ENCODE measurements around the gene CDK5.
"Not testable (repeated sequence)": the region's sequence is repeated elsewhere in the genome, so short reads cannot be mapped to it uniquely, and the experiment has no call there.

Gene CDK5

DNA sequence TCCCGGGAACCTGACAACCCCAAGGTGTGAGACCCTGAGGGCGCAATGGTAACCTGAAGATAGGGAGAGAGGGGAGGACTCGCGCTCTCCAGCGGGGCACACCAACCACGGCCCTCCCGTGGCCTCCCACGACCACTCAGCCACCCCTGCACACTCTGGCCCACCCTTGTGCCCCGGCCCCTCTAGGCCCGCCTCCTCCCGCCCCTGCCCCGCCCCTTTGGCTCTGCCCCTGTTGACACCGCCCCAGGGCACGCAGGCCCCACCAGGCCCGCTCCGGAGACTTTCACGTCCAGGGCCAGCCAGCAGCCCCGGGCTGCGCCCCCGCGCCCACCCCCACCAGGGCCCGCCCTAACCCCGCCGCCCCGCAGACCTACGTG is 44.4 kb downstream of the CDK5 start:
- no peak for DNase-seq

DNA sequence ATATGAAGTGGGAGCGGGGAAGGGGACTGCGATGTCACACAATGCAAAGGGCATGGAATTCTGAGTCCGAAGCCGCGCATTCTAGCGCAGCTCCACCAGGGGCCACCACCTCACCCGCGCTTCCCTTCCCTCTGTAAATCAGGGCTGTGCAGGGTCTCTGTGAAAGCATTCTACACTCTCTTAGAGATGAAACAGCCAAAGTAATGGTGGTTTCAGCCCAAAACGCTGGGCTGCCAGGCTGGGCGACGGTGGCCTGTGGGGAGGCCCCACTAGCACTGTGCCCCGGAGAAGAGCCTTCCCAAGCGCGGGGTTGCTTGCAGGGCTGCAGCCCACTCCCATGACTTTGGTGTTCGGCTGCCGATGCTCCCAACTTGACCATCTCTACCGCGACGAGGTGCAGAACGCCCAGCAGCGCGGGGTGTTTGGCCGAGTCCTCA is 44.8 kb downstream of the CDK5 start:
- no peak for DNase-seq

DNA sequence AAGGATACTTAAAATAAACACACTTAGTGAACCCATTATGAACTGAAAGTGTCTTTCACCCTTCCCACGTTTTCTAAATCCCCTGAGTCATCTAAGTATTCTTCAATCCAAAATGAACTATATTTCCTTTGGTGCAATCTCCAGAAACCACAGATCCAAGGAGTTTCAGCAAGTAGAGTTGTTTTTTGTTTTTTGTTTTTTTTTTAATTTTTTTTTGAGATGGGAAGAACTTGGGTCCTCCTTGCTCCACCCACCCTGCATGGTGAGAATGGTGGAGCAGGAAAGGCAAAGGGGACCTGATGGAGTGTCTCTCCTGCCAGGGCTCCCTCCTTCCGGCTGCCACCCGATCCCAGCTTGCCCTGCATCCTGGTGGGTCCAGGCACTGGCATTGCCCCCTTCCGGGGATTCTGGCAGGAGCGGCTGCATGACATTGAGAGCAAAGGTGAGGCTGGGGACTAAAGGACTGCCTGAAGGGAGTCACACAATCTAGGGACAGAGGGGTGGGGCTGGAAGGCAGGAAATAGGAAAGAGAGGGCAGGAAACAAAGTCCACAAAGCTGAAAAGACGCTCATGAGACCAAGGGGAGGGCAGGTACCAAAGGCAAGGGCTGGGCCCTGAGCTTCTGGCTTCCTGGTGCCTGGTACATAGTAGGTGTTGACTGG is 45.5 kb downstream of the CDK5 start:
- no peak for DNase-seq

DNA sequence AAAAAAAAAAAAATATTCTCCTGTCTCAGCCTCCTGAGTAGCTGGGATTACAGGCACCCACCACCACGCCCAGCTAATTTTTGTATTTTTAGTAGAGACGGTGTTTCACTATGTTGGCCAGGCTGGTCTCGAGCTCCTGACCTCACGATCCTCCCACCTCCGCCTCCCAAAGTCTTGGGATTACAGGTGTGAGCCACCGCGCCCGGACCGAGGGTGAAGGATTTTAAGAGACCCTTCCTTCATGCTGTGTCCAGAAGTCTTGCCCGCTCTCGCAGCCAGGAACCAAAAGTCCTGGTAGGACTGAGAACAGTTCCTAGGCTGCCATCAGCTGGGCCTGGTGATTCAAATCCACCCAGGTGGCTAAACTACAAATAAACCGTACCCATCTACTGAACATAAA is 46.1 kb downstream of the CDK5 start:
- not testable (repeated sequence) for DNase-seq

DNA sequence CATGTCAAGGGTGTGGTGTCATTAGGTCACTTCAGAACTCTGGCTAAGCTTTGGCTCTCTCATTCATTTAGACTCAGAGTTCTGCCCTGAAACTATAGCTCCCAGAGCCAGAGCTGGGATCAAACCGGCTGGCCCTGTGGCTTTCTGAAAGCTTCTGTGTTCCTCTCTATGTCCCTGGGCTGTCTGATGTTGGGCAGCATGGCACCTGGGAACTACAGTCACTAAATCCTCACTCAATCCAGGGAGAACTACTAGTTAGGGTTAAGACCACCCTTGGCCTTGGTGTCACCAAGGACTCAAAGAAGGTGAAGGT is 46.6 kb downstream of the CDK5 start:
- DNase-seq = peak in 1 of 2 donors; percentile 52

DNA sequence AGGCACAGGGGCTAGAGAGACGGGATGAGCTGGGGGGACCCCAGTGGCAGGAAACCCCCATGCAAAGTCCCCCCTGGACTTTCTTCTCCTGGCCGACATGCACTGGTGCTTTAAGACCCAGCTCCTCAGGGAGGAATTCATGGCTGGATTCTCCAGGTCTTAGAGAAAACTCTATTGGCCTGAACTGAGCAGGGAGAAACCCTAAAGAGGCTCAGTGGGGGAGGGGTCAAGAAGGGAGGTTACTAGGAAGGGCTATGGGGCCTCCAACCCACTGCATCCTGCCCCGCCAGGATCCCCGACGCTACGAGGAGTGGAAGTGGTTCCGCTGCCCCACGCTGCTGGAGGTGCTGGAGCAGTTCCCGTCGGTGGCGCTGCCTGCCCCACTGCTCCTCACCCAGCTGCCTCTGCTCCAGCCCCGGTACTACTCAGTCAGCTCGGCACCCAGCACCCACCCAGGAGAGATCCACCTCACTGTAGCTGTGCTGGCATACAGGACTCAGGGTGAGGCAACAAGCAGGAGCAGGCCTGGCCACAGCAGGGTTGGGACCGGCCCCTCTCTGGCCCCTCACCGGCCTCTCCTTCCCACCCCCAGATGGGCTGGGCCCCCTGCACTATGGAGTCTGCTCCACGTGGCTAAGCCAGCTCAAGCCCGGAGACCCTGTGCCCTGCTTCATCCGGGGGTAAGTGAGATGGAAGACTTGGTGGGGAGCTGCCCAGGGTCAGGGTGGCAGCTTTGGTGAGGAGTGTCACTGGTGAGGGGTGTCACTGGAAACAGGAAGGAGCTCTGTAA is 47.2 kb downstream of the CDK5 start:
- peak in 1 of 2 donors; percentile 55 for DNase-seq

DNA sequence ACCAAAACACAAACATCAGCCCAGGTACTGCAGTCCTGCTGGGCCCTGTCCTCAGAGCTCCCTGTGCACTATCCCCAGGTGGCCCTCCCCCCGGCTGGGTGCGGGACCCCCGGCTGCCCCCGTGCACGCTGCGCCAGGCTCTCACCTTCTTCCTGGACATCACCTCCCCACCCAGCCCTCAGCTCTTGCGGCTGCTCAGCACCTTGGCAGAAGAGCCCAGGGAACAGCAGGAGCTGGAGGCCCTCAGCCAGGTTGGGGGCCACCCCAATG is 47.7 kb downstream of the CDK5 start:
- no peak for DNase-seq

DNA sequence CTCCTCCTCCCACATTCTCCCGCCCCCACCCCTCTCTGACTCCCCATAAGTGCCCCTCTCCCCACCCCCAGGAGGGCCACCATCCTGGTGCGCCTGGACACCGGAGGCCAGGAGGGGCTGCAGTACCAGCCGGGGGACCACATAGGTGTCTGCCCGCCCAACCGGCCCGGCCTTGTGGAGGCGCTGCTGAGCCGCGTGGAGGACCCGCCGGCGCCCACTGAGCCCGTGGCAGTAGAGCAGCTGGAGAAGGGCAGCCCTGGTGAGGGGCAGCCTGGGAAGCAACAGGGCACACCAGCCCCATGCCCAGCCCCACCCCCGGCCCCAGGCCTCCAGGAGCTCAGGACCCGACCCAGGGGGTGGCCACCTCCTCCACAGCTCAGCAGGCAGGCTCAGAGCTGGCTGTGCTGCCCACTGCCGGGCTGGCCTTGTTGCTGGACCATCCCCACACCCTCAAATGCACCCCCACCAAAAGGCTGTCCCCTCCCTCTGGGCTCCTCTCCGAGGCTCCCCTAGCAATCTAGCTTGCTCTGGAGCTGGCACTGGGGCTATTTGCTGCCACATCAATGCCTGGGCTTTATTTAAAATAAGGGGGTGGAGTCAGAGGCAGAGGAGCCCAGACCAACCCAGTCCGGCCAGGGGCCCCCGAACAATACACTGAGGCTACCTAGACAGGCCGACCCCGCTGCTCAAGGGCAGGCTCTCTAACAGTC is 48.2 kb downstream of the CDK5 start:
- no peak for DNase-seq

DNA sequence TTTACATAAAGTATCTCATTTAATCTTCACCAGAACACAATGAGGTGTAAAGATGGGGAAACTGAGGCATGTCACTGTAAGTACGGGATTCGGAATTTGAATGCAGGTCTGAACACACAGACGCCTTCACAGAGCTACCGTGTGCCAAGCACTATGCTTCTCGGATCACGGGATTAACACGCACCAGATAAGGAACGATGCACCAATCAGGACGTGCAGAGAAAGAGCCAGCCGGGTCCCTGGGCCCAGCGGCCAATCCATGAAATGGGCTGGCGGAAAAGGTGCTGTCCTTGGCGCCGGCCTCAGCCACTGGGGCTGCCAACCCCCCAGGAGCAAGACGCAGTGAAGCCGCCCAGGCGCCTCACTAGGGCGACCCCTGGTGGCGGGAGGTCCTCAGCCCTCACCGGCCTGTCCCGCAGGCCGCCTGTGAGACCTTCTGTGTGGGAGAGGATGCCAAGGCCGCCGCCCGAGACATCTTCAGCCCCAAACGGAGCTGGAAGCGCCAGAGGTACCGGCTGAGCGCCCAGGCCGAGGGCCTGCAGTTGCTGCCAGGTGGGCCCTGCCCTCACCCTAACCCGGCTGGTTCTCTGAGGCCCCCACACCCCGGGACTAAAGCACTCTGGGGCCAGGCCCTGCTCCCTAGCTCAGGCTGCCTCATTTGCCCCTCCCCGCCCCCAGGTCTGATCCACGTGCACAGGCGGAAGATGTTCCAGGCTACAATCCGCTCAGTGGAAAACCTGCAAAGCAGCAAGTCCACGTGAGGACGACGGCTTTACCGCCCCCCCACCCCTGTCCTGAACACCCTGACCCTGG is 49.0 kb downstream of the CDK5 start:
- DNase-seq = peak; percentile 73 to 89

DNA sequence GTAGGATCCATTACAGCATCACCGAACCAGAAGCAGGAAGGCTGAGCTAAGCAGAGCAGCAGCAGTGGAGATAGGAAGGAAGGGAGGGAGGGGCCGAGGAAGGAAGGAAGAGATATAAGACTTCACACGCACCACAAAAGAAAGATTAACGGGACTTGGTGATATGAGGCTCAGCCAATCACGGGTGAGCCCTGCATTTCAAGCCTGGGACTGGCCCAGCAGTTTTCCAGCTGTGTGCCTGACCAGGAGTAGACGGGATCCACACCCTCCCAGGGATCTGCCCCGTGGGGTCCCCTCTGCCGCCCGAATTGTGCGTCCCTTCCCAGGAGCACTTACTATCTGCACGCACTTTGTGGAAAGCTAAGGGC is 49.6 kb downstream of the CDK5 start:
- DNase-seq = peak in 1 of 2 donors; percentile 65

DNA sequence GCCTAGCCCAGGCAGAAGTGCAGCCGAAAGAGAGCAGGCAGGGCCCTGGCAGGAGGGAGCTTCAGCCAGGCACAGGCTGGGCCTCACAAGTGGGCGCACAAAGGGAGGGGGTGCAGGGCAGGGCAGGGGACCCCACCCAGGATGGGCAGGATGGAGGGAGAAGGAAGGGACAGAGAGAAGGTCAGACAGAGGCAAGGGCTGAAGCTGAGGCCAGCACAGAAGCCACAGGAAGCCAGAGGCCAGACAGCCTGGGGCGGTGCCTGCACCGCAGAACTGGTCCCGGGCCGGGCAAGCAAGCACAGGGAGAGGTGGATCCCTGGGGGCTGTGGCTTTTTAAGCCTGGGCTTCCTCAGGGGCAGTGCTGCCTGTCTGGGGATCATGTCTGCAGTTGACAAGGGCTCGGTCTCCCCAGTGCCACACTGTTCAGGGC is 50.2 kb downstream of the CDK5 start:
- no peak for DNase-seq

DNA sequence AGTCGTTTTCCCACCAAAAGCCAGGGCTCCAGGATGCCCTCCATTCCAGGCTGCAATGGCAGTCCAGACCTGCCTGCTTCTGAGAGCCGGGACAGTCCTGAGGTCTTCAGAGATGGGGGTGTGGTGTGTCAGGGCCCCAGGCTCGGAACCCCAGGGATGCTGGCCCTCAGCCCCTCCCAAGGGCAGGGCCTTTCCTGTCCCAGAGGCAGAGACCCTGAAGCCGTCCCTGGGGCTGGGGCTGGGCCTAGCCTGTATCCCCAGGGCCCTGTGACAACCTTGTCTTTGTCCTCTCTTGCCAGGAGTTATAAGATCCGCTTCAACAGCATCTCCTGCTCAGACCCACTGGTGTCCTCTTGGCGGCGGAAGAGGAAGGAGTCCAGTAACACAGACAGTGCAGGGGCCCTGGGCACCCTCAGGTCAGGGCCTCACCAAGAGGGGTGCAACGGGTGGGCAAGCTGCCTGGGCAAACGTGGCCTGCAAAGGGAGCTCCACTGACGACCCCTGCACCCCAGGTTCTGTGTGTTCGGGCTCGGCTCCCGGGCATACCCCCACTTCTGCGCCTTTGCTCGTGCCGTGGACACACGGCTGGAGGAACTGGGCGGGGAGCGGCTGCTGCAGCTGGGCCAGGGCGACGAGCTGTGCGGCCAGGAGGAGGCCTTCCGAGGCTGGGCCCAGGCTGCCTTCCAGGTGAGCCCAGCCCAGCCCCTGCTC is 51.0 kb downstream of the CDK5 start:
- DNase-seq = no peak

DNA sequence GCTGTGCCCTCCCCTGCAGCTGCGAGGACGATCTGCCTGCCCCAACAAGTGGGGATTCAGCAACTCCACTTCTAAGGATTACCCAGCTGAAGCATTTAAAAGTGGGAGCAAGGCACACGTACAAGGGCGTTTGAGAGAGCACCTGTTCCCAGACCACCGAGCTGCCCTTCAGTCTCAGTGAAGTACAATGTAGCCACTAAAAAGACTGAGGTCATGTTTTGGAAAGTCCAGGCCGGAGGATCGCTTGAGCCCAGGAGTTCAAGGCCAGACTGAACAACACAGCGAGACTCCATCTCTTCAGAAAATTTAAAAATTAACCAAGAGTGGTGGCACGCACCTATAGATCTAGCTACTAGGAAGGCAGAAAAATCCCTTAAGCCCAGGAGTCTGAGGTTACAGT is 52.1 kb downstream of the CDK5 start:
- no peak for DNase-seq
